ENCODE data around the gene RXFP1. TPM values are rescaled to one million over a fixed set of nuclear protein-coding genes. Genes with fewer than 3 reads are reported as not detected.

RXFP1 gene
- total and polyA plus RNA-seq, 2 donors from 2014 or later, result 1.4 to 1.7 TPM

- no peaks in the 10 kb centered on the region for H3K36me3 ChIP-seq (ENCODE audit: control insufficient read depth in 2 of 3, insufficient read depth in 3 of 3, low read length in 3 of 3)
- FAIRE-seq (no peak), DNase-seq (no peak)
- no peak overlapping the region for H3K27ac ChIP-seq (ENCODE audit: low read depth in 2 of 2, low read length in 2 of 2)
- peaks cover 0 to 3% (median 0%) of the 10 kb centered on the region in 3 donors for H3K9me3 ChIP-seq (ENCODE audit: control insufficient read depth in 2 of 3, insufficient read depth in 1 of 3, low read length in 3 of 3)
- H3K9ac ChIP-seq (ENCODE audit: low read length in 3 of 3), result no peak overlapping the region
- no peak overlapping the region for H3K4me3 ChIP-seq (ENCODE audit: low read length in 3 of 3)
- no peaks in the 10 kb centered on the region for H3K4me1 ChIP-seq (ENCODE audit: control insufficient read depth in 2 of 3, insufficient read depth in 2 of 3, low read depth in 1 of 3, low read length in 3 of 3)
- intact Hi-C loops (cut with DNase I), result no loop called here
- TF ChIP-seq, protein P1, sequence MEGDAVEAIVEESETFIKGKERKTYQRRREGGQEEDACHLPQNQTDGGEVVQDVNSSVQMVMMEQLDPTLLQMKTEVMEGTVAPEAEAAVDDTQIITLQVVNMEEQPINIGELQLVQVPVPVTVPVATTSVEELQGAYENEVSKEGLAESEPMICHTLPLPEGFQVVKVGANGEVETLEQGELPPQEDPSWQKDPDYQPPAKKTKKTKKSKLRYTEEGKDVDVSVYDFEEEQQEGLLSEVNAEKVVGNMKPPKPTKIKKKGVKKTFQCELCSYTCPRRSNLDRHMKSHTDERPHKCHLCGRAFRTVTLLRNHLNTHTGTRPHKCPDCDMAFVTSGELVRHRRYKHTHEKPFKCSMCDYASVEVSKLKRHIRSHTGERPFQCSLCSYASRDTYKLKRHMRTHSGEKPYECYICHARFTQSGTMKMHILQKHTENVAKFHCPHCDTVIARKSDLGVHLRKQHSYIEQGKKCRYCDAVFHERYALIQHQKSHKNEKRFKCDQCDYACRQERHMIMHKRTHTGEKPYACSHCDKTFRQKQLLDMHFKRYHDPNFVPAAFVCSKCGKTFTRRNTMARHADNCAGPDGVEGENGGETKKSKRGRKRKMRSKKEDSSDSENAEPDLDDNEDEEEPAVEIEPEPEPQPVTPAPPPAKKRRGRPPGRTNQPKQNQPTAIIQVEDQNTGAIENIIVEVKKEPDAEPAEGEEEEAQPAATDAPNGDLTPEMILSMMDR (IDR thresholded peaks at IDR 0.05; ENCODE audit: borderline replicate concordance, extremely low read depth, insufficient read depth), result no peak
- H3K27me3 ChIP-seq (ENCODE audit: control insufficient read depth, insufficient read depth, low read length), result no peaks in the 10 kb centered on the region
These were observed 31.1 kb upstream of the RXFP1 start for GRCh38 chr4:158490629-158491028.

DNA sequence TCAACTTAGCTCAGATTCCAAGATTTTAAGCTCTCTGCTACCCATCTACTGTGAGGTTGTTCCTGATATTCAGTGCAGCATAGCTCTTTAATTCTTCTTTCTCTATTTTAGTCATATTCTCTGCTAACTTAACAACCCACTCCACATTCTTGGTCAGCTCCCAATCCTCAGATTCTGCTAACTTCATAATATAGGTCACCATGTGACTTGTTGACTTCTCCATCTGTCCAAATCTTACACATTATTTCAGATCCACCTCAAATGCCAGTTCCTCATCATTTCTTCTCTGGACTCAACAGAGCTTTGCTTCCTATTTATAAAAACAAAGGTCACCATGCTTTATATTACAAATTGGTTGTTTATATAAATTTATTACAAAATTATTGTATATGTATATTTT, 29.3 kb upstream of the RXFP1 start:
- H3K27ac ChIP-seq (ENCODE audit: low read depth in 2 of 2, low read length in 2 of 2), result no peak overlapping the region
- no peaks in the 10 kb centered on the region for H3K27me3 ChIP-seq (ENCODE audit: control insufficient read depth, insufficient read depth, low read length)
- H3K9me3 ChIP-seq (ENCODE audit: control insufficient read depth in 2 of 3, insufficient read depth in 1 of 3, low read length in 3 of 3), result peaks cover 0 to 3% (median 0%) of the 10 kb centered on the region in 3 donors
- DNase-seq, result no peak
- no peak overlapping the region for H3K9ac ChIP-seq (ENCODE audit: low read length in 3 of 3)
- intact Hi-C loops (cut with DNase I), result no loop called here
- H3K36me3 ChIP-seq (ENCODE audit: control insufficient read depth in 2 of 3, insufficient read depth in 3 of 3, low read length in 3 of 3), result no peaks in the 10 kb centered on the region
- no peak overlapping the region for H3K4me3 ChIP-seq (ENCODE audit: low read length in 3 of 3)
- FAIRE-seq, result no peak
- TF ChIP-seq, protein P1 (IDR thresholded peaks at IDR 0.05; ENCODE audit: borderline replicate concordance, extremely low read depth, insufficient read depth), result no peak
- no peaks in the 10 kb centered on the region for H3K4me1 ChIP-seq (ENCODE audit: control insufficient read depth in 2 of 3, insufficient read depth in 2 of 3, low read depth in 1 of 3, low read length in 3 of 3)

DNA sequence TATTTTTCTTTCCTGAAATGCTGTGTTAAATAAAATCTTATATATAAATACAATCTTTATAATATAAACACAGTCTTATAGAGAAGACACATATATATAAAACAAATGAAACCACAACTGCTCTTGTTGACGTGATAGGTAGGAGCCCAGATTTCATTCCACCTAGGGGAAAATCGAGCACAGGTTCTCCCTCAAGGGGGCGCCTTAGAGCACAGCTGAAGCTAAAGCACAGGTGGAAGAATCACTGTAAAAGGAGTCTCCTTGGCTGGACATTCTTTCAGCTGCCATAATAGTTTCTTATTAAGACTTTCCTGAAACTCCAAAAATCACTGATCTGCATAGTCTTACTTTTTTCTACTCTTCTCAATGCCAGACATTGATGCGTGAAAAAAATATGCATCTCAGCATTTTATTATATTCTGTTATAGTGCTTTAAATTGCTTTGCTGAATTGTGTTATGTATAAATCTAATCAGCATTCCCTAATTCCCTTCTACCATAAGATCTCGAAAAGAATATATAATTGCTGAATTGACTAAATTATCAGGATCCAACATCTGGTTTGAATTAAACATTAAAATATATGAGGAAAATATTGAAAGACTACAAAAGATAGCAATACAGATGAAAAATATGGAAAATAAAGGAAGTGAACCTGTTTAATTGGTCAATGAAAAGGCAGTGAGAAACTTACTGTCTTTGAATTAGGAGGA, 25.5 kb upstream of the RXFP1 start:
- peak in 3 of 5 donors; percentile 5 to 10 (median 8) for DNase-seq
- H3K9me3 ChIP-seq (ENCODE audit: control insufficient read depth in 2 of 3, insufficient read depth in 1 of 3, low read length in 3 of 3), result no peaks in the 10 kb centered on the region
- no peaks in the 10 kb centered on the region for H3K4me1 ChIP-seq (ENCODE audit: control insufficient read depth in 2 of 3, insufficient read depth in 2 of 3, low read depth in 1 of 3, low read length in 3 of 3)
- TF ChIP-seq, protein P1 (IDR thresholded peaks at IDR 0.05; ENCODE audit: borderline replicate concordance, extremely low read depth, insufficient read depth), result peak; percentile 33
- no peaks in the 10 kb centered on the region for H3K27me3 ChIP-seq (ENCODE audit: control insufficient read depth, insufficient read depth, low read length)
- no peak overlapping the region for H3K4me3 ChIP-seq (ENCODE audit: low read length in 3 of 3)
- intact Hi-C loops (cut with DNase I), result no loop called here
- FAIRE-seq, result no peak
- no peak overlapping the region for H3K9ac ChIP-seq (ENCODE audit: low read length in 3 of 3)
- no peak overlapping the region for H3K27ac ChIP-seq (ENCODE audit: low read depth in 2 of 2, low read length in 2 of 2)
- H3K36me3 ChIP-seq (ENCODE audit: control insufficient read depth in 2 of 3, insufficient read depth in 3 of 3, low read length in 3 of 3), result no peaks in the 10 kb centered on the region

Measured in kidney (tissue), 14 donors.